Activated T-cell treated with anti-CD3 and anti-CD28 coated beads, Interleukin-2, amount 50 U/mL, for 1 hour (primary cell): ENCODE data around the gene CCDC124.
"Not testable (repeated sequence)": the region's sequence is repeated elsewhere in the genome, so short reads cannot be mapped to it uniquely, and the experiment has no call there.

Source experiments
- DNase-seq: peaks from one replicate; pipeline ENCODE4 v3.0.0-alpha.2; 2020

Gene CCDC124

DNA sequence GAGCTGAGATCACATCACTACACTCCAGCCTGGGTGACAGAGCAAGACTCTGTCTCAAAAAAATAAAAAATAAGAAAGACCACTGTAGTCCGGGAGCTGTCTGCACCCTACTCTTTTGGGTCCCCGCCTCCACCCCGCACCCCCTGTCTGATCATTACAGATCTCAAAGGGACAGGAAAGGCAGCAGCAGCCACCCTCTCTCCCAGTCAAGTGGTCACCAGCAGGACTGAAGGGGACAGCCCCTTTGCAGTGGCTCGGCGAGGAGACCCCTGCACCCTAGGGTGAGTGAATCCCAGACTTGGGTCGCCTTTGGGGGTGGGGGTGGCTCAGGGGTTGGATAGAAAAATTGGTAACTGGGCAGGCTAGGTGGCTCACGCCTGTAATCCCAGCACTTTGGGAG is 21.6 kb downstream of the CCDC124 start:
- no peak for DNase-seq

- no peak for DNase-seq
Measured at GRCh38 chr19:17957149-17957849, 24.5 kb downstream of the CCDC124 start.

DNA sequence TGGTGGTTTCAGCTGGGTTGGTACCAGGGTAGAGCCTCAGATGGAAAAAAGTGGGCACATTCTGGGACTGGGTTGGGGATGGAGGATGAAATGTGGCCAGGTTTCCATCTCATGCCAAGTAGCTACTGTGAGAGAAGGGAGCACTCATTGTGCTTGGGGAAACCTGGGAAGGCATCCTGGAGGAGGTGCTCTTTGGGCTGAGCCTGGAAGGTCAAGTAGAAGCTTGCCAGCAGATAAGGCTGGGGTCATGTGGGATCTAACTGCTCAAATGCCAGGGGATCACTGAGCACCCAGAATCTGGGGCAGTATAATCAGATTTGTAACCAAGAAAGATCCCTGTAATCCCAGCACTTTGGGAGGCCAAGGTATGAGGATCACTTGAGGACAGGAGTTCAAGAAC is 25.1 kb downstream of the CCDC124 start:
- DNase-seq: no peak

- DNase-seq: no peak
Measured at GRCh38 chr19:17963936-17964691, 31.3 kb downstream of the CCDC124 start.

- no peak for DNase-seq
Measured at GRCh38 chr19:17965370-17966128, 32.7 kb downstream of the CCDC124 start.

DNA sequence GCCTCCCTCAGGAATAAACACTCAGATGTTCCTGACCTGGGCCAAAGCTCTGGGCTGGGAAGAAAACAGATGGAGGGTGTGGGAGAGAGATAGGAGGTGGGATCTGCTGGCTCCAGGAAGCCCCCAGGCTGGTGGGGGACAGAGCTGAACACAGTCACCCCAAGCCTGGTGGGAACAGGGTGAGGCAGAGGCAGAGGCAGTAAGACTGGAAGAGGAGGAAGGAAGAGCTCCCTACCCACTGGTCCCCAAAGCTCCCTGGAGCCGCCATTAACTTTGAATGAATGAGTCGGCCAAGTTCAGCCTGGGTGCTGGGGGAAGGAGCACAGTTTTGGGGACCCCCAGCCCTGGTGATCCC is 33.3 kb downstream of the CCDC124 start:
- no peak for DNase-seq

DNA sequence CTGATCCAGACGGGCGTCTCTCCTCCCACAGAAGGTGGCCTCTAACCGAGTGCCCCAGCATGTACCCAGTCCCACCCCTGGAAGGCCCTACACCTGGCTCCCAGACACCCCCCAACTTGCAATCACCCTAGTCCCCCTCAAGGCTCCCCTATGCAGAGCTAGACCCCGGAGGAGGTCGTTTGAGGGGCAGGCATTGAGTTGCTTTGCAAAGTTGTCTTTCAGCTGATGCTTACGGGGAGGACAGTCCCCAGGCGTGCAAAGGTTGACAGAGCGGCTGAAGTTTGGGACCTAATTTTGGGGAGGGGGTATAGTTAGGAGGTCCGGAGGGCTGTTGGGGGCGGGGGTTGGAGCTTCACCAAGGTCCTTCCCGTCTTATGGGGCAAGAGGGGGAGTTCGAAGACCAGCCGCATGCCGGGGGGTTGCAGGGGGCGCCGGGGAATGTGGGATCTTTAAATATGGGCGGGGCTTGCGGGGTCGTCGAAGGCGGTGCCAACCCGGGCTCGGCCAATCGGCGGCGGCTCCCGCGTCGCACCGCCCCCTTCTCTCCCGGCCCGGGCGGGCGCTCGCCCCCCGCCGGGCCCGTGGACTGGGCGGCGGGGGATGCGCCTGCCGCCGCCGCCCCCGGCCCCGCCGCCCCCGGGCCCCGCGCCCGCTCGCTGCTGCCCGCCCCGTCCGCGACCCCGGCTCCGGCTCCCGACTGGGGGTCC is 33.9 kb downstream of the CCDC124 start, which contains the start of gene KCNN1:
KCNN1 (plus strand) TSS at position 558 of the 707 bp plus-strand sequence. CDS start 6,782 bp downstream, outside the sequence.
- DNase-seq: no peak

DNA sequence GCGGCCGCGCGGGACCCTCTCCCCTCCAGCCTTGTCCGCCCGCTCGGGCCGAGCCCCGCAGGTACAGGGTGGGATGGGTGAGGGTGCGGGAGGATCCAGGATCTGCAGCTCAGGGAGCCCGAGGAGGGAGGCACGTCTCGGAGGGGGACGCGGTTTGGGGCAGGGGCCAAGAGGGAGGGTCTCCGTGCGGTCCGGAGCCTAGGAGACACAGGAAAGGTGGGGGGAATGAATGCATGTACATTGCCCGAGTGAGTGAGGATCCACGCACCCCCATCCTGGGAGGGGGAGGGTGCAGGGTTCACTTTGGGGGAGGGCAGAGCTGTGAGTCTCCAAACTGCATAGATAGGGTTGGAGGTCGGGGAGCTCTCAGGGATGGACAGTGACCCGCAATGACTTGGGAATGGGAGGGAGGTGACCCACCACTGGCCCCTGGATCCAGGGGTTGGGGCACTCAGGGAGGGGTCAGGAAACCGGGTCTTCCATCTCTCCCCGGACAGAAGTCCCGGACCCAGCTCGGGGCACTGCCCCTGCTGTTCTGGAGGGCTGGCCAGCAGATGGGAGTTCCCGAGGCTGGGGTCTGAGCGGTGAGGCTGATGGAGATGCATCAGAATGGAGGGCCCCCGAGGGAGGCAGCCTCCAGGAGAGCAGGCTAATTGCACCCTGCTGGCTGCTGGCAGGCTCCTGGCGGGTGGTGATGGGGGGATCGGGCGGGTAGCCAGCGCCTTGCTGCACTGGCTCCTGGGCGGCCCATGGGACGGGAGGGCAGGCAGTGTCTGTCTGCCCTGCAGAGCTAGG is 34.6 kb downstream of the CCDC124 start:
- DNase-seq: no peak

- DNase-seq: no peak
Measured at GRCh38 chr19:17968362-17968761, 35.5 kb downstream of the CCDC124 start.

- DNase-seq: no peak
Measured at GRCh38 chr19:17969096-17969792, 36.4 kb downstream of the CCDC124 start.

- no peak for DNase-seq
Measured at GRCh38 chr19:17972230-17972629, 39.4 kb downstream of the CCDC124 start.

DNA sequence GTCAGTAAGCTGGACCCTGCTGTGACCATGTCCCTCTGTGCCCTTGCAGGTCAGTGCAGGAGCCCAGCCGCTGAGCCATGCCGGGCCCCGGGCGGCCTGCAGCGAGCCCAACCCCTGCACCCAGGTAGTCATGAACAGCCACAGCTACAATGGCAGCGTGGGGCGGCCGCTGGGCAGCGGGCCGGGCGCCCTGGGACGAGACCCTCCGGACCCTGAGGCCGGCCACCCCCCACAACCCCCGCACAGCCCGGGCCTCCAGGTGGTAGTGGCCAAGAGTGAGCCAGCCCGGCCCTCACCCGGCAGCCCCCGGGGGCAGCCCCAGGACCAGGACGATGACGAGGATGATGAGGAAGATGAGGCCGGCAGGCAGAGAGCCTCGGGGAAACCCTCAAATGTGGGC is 40.9 kb downstream of the CCDC124 start:
- DNase-seq: no peak

GRCh38 chr19:17974551-17974950 is 41.7 kb downstream of the CCDC124 start:
- DNase-seq: no peak

GRCh38 chr19:17975032-17975431 is 42.2 kb downstream of the CCDC124 start:
- no peak for DNase-seq

- no peak for DNase-seq
Measured at GRCh38 chr19:17977021-17977420, 44.2 kb downstream of the CCDC124 start.

DNA sequence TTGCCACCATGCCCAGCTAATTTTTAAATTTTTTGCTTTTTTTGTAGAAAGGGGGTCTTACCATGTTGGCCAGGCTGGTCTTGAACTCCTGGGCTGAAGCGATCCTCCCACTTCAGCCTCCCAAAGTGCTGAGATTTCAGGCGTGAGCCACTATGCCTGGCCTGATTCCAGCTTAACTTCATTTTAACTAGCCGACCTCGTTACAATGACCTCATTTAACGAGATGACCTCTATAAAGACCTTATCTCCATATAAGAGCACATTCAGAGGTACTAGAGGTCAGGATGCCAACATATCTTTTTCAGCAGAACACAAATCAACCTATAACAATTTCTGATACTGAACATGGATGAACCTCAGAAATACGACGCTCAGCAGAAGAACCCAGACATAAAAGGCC is 44.7 kb downstream of the CCDC124 start:
- no peak for DNase-seq

- DNase-seq: no peak
Measured at GRCh38 chr19:17981611-17982010, 48.8 kb downstream of the CCDC124 start.

DNA sequence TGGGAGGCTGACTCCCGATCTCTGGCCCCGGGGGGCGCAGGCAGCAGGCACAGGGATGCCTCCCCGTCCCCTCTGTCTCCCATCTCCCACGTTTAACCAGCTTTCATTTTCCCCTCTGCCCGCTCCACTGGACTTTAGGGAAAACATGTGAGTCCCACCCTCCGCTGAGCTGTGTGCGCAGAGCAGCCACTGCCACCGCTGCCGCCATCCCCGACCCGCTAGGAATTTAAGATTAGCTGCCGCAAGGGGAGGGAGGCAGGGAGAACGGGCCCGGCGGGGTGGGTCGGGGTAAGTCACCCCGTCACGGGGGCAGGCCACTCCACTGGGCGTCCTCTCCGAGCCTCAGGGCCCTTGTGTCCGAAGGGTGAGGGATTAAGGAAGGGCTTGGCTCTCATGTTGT is 49.6 kb downstream of the CCDC124 start:
- DNase-seq: no peak

GRCh38 chr19:17985037-17985818 is 52.4 kb downstream of the CCDC124 start:
- DNase-seq: no peak

GRCh38 chr19:17986569-17986968 is 53.8 kb downstream of the CCDC124 start:
- not testable (repeated sequence) for DNase-seq

DNA sequence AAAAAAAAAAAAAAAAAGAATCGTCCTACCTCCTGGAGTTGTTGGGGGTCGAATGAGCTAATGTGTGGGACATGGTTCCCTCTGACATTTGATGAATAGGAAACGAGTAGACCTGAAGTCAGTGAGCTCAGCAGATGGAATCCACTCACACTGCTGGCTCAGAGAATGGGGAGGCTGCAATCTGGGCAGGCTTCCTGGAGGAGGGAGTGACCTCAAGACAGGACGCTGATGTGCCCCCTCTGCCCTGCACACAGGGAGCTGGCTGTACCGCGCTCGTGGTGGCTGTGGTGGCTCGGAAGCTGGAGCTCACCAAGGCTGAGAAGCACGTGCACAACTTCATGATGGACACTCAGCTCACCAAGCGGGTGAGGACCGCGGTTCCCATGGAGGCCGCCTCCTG is 55.3 kb downstream of the CCDC124 start:
- DNase-seq: no peak
